ENCODE measurements around the gene FXYD6.

Gene FXYD6

GRCh38 chr11:117851106-117851505 is 25.4 kb downstream of the FXYD6 start:
- no peak for DNase-seq (ENCODE audit: low read depth in 2 of 3, low spot score in 1 of 3)

GRCh38 chr11:117849781-117850414 is 26.6 kb downstream of the FXYD6 start:
- DNase-seq (ENCODE audit: low read depth in 2 of 3, low spot score in 1 of 3): no peak

GRCh38 chr11:117843666-117844484 is 32.6 kb downstream of the FXYD6 start:
- peak; percentile 69 to 93 (median 79) for DNase-seq (ENCODE audit: low read depth in 2 of 3, low spot score in 1 of 3)

- DNase-seq (ENCODE audit: low read depth in 2 of 3, low spot score in 1 of 3): no peak
Measured at GRCh38 chr11:117842131-117842941, 34.1 kb downstream of the FXYD6 start.

GRCh38 chr11:117841551-117842031 is 34.9 kb downstream of the FXYD6 start:
- no peak for DNase-seq (ENCODE audit: low read depth in 2 of 3, low spot score in 1 of 3)

- no peak for DNase-seq (ENCODE audit: low read depth in 2 of 3, low spot score in 1 of 3)
Measured at GRCh38 chr11:117840881-117841550, 35.4 kb downstream of the FXYD6 start.

GRCh38 chr11:117839936-117840813 is 36.3 kb downstream of the FXYD6 start:
- no peak for DNase-seq (ENCODE audit: low read depth in 2 of 3, low spot score in 1 of 3)

- DNase-seq (ENCODE audit: low read depth in 2 of 3, low spot score in 1 of 3): no peak
Measured at GRCh38 chr11:117839380-117839881, 37.0 kb downstream of the FXYD6 start.

GRCh38 chr11:117838901-117839300 is 37.6 kb downstream of the FXYD6 start:
- DNase-seq (ENCODE audit: low read depth in 2 of 3, low spot score in 1 of 3): no peak

GRCh38 chr11:117837791-117838190 is 38.7 kb downstream of the FXYD6 start:
- DNase-seq (ENCODE audit: low read depth in 2 of 3, low spot score in 1 of 3): no peak

GRCh38 chr11:117837070-117837776 is 39.2 kb downstream of the FXYD6 start:
- DNase-seq (ENCODE audit: low read depth in 2 of 3, low spot score in 1 of 3): no peak

- no peak for DNase-seq (ENCODE audit: low read depth in 2 of 3, low spot score in 1 of 3)
Measured at GRCh38 chr11:117836077-117836960, 40.1 kb downstream of the FXYD6 start.

GRCh38 chr11:117835576-117835975 is 40.9 kb downstream of the FXYD6 start:
- no peak for DNase-seq (ENCODE audit: low read depth in 2 of 3, low spot score in 1 of 3)

- no peak for DNase-seq (ENCODE audit: low read depth in 2 of 3, low spot score in 1 of 3)
Measured at GRCh38 chr11:117834838-117835443, 41.5 kb downstream of the FXYD6 start.

GRCh38 chr11:117834068-117834810 is 42.2 kb downstream of the FXYD6 start:
- DNase-seq (ENCODE audit: low read depth in 2 of 3, low spot score in 1 of 3): no peak

GRCh38 chr11:117833401-117833891 is 43.0 kb downstream of the FXYD6 start:
- DNase-seq (ENCODE audit: low read depth in 2 of 3, low spot score in 1 of 3): no peak

GRCh38 chr11:117832511-117832910 is 43.9 kb downstream of the FXYD6 start:
- no peak for DNase-seq (ENCODE audit: low read depth in 2 of 3, low spot score in 1 of 3)

All from stimulated activated CD4-positive, alpha-beta T cell treated with anti-CD3 and anti-CD28 coated beads, Interleukin-12 subunit alpha, Interleukin-12 subunit beta, amount 100 ng/mL, for 48 hours (primary cell).